ENCODE data around the gene TNS1. TPM values are rescaled to one million over a fixed set of nuclear protein-coding genes. Genes with fewer than 3 reads are reported as not detected.
A peak's percentile ranks its signal among the peaks of the same experiment; 100 is the strongest.

The TNS1 gene
- total RNA-seq, 1 donor from 2014 or later = 25.1 TPM

DNA sequence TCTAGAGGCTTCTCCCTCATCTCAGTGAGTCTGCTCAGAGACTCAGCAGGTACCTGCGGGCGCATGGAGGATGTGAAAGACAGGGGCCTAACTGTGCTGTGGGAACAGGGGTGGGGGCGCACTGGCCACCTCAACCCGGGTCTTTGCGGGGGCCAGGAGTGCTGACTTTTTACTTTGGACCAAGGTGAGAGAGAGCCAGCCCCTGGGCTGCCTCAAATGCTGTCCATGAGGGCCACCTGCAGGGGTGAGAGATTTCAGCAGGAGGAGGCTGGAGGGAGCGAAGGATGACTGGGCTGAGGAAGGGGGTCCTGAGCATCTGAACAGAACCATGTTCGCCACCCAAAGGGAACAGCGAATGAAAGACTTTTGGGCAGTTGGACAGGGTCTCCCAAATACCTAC lies 129.4 kb downstream of the TNS1 start:
- TF ChIP-seq, protein P1, sequence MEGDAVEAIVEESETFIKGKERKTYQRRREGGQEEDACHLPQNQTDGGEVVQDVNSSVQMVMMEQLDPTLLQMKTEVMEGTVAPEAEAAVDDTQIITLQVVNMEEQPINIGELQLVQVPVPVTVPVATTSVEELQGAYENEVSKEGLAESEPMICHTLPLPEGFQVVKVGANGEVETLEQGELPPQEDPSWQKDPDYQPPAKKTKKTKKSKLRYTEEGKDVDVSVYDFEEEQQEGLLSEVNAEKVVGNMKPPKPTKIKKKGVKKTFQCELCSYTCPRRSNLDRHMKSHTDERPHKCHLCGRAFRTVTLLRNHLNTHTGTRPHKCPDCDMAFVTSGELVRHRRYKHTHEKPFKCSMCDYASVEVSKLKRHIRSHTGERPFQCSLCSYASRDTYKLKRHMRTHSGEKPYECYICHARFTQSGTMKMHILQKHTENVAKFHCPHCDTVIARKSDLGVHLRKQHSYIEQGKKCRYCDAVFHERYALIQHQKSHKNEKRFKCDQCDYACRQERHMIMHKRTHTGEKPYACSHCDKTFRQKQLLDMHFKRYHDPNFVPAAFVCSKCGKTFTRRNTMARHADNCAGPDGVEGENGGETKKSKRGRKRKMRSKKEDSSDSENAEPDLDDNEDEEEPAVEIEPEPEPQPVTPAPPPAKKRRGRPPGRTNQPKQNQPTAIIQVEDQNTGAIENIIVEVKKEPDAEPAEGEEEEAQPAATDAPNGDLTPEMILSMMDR (conservative IDR thresholded peaks at IDR 0.05; ENCODE audit: low read depth, low read length) = no peak
- no peak for DNase-seq (ENCODE audit: low read depth)
- H3K4me3 ChIP-seq (ENCODE audit: low read depth, low read length) = no peak overlapping the region

DNA sequence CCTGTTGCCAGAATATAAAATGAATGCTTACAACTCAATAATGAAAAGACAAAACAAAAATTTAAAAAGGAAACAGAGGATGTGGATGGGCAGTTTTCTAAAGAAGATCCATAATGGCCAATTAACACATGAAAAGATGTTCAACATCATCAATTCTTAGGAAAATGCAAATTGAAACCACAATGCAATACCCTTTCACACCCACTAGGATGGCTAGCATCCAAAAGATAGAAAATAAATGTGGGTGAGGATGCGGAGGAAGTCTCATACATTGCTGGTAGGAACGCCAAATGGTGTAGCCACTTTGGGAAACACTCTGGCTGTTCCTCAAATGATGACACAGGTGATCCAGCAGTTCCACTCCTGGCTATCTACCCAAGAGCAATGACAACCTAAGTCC lies 130.5 kb downstream of the TNS1 start:
- TF ChIP-seq, protein P1 (conservative IDR thresholded peaks at IDR 0.05; ENCODE audit: low read depth, low read length) = peak; percentile 24
- no peak for DNase-seq (ENCODE audit: low read depth)
- H3K4me3 ChIP-seq (ENCODE audit: low read depth, low read length) = no peak overlapping the region

DNA sequence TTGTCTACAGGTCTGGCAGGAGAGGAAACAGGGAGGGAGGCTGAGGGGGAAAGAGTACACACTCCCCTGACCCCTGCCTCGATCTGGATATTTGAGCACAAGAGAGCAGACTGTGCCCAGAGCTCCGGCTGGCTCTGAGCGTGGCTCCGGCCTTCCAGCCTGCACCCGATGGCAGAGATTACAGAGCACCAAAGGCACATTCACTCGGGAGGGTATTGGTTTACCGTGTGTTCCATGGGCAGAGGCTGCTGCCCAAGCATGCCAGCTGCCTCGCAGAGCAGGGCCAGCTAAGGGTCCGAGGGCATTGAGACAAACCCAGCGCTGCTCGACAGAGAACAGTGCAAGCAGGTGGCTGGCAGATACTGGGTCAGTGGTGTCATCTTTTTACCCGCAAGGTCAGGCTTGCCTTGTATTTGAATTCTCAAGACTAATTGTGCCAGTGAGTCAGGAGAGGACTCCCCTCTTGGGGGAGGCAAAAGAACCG lies 132.2 kb downstream of the TNS1 start:
- DNase-seq (ENCODE audit: low read depth) = no peak
- TF ChIP-seq, protein P1 (conservative IDR thresholded peaks at IDR 0.05; ENCODE audit: low read depth, low read length) = no peak
- no peak overlapping the region for H3K4me3 ChIP-seq (ENCODE audit: low read depth, low read length)

DNA sequence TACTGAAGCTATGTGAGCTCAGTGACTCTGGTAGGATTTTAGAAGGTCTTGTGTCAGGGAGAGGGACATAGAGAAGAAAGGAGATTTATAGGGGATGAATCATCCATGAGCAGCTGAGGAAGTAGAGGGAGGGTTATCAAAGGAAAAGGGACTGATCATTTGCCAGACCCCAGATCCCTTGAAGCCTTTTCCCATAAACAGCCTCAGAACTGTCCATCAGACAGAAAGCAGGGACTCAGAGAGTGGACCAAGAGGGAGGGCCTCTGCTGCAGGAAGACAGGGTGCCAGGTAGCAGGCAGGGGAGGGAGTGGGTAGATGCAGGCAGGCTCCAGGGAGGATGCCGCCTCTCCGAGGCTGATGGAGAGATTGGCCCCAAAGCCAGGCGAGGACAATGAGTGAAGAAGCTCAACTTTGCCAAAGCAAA lies 133.9 kb downstream of the TNS1 start:
- TF ChIP-seq, protein P1 (conservative IDR thresholded peaks at IDR 0.05; ENCODE audit: low read depth, low read length) = no peak
- H3K4me3 ChIP-seq (ENCODE audit: low read depth, low read length) = no peak overlapping the region
- DNase-seq (ENCODE audit: low read depth) = no peak

DNA sequence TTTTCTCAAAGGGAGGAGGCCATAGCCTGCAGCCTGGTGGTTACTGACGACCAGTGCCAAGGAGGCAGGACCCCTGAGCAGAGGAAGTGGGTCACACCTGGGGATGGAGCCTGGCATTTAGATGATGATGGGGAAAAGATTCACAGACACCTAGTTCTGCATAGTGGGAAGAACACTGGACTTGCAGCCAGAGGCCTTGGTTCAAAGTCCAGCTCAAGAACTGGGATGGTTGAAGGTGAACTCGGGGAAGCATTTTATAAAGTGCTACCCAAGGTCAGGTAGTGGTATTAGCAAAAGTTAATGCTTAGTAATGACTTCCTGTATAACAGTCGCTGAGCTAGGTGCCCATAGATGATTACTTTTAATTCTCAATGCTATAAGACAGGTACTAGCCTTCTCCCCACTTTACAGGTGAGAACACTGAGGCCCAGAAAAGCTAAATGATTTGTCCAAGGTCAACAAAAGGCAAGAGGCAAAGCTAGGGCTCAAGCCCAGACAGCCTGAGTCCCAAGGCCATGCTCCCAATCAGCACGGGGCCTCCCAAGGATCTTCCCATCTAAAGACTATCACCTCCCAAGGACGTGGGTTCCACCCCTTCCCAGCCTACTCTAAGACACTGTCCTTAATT lies 134.4 kb downstream of the TNS1 start:
- DNase-seq (ENCODE audit: low read depth) = no peak
- TF ChIP-seq, protein P1 (conservative IDR thresholded peaks at IDR 0.05; ENCODE audit: low read depth, low read length) = no peak
- no peak overlapping the region for H3K4me3 ChIP-seq (ENCODE audit: low read depth, low read length)

DNA sequence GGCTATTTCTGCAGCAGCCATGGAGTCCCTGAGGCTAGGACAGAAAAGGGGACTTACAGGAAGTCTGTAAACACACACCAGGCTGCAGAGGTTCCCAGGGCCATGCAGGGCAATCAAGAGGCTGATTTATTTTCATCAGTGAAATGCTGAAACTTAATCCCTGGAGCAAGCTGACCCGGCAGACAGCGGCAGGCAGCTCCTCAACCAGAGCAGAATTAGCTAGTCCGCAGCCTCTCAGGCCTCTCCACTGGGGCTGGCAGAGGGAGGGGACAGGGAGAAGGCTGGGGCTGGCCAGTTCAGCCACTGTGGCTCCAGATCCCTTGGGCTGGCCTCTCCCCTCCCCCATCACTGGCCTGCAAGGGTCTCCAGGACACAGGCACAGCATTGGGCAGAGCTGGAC lies 136.3 kb downstream of the TNS1 start:
- H3K4me3 ChIP-seq (ENCODE audit: low read depth, low read length) = no peak overlapping the region
- DNase-seq (ENCODE audit: low read depth) = no peak
- TF ChIP-seq, protein P1 (conservative IDR thresholded peaks at IDR 0.05; ENCODE audit: low read depth, low read length) = no peak

All from epithelial cell of proximal tubule (primary cell).